Keratinocyte (primary cell): Measurements from ENCODE around the gene CYB5A. TPM values are rescaled to one million over a fixed set of nuclear protein-coding genes. Genes with fewer than 3 reads are reported as not detected.

ENCODE experiments used
- DNase-seq: peaks from one replicate; pipeline ENCODE4 v3.0.0-alpha.2; 2011; ENCODE audit warnings: low read depth, missing footprints, low spot score
- FAIRE-seq: peaks from 2 replicates; lab custom pipeline; 2011; peaks lifted over from hg19 to GRCh38; lab: Jason Lieb, UNC
- H2AFZ ChIP-seq: 2 replicates; pipeline ENCODE4 v1.6.0; 2012; ENCODE audit warnings: low read length, control low read depth, inconsistent platforms; ENCODE audit not compliant: control insufficient read depth
- H3K27ac ChIP-seq: 2 replicates; pipeline ENCODE4 v1.5.1; 2011; ENCODE audit warnings: low read length; ENCODE audit not compliant: control insufficient read depth, insufficient read depth
- H3K27me3 ChIP-seq: 3 replicates; pipeline ENCODE4 v1.6.0; 2011; ENCODE audit warnings: low read length; ENCODE audit not compliant: control insufficient read depth, insufficient read depth; ENCODE audit errors: extremely low read depth
- H3K36me3 ChIP-seq, 2 experiments: 2 replicates in 1 of 2; 3 replicates in 1 of 2; pipeline ENCODE4 v1.5.1; 2011; ENCODE audit warnings: low read length in 2 of 2, mild to moderate bottlenecking in 1 of 2; ENCODE audit not compliant: control insufficient read depth in 2 of 2, insufficient read depth in 2 of 2; ENCODE audit errors: extremely low read depth in 1 of 2
- H3K4me1 ChIP-seq: 3 replicates; pipeline ENCODE4 v1.5.1; 2011; ENCODE audit warnings: low read length; ENCODE audit not compliant: control insufficient read depth, insufficient read depth; ENCODE audit errors: extremely low read depth
- H3K4me2 ChIP-seq: 3 replicates; pipeline ENCODE4 v1.6.0; 2011; ENCODE audit warnings: low read depth, low read length; ENCODE audit not compliant: control insufficient read depth, insufficient read depth; ENCODE audit errors: extremely low read depth
- H3K4me3 ChIP-seq, 3 experiments: fragments of 200-600 bp in 1 of 3; sonication (generic) in 1 of 3; 2 replicates in 2 of 3; 3 replicates in 1 of 3; pipeline ENCODE4 v1.5.1; 2011 to 2016; ENCODE audit warnings: low read length in 3 of 3, mild to moderate bottlenecking in 3 of 3, control low read depth in 2 of 3, inconsistent platforms in 1 of 3, low read depth in 1 of 3, mixed read lengths in 1 of 3, mixed run types in 1 of 3, moderate library complexity in 1 of 3; ENCODE audit not compliant: control insufficient read depth in 2 of 3, insufficient read depth in 2 of 3; ENCODE audit errors: extremely low read depth in 1 of 3
- H3K79me2 ChIP-seq: 2 replicates; pipeline ENCODE4 v1.6.0; 2012; ENCODE audit warnings: low read length; ENCODE audit not compliant: control insufficient read depth, insufficient read depth
- H3K9ac ChIP-seq: 3 replicates; pipeline ENCODE4 v1.6.0; 2011; ENCODE audit warnings: low read length; ENCODE audit not compliant: control insufficient read depth, insufficient read depth; ENCODE audit errors: extremely low read depth
- H3K9me1 ChIP-seq: 3 replicates; pipeline ENCODE4 v1.6.0; 2011; ENCODE audit warnings: low read length; ENCODE audit not compliant: control insufficient read depth, insufficient read depth; ENCODE audit errors: extremely low read depth
- H3K9me3 ChIP-seq: 2 replicates; pipeline ENCODE4 v1.5.1; 2012; ENCODE audit warnings: low read depth, low read length; ENCODE audit not compliant: control insufficient read depth
- H4K20me1 ChIP-seq: 3 replicates; pipeline ENCODE4 v1.6.0; 2011; ENCODE audit warnings: low read length; ENCODE audit not compliant: control insufficient read depth, insufficient read depth; ENCODE audit errors: extremely low read depth
- EZH2 ChIP-seq: IDR thresholded peaks from one replicate; pipeline ENCODE4 v1.6.1; 2012; ENCODE audit warnings: inconsistent platforms, mild to moderate bottlenecking, low read length, moderate library complexity
- dilution Hi-C: fragments of 300-500 bp; cut with MboI; formaldehyde crosslinking; loops from one replicate; pipeline ENCODE4 v1.7.0; 2020; ENCODE audit warnings: low sequenced_read_pairs; ENCODE audit not compliant: extremely low pct_ligation_motif_present
- polyA plus RNA-seq, 5 experiments: library from polyadenylated mRNA; depleted of rRNA in 3 of 5; stranded (reverse) in 3 of 5; stranded (forward) in 1 of 5; unstranded in 1 of 5; fragments of >200 nt; gene quantifications; 1 replicate in 1 of 5; 2 replicates in 3 of 5; 3 replicates in 1 of 5; pipeline versions ENCODE4 v1.2.1 to v1.2.3, GENCODE V29; 2011 to 2012; ENCODE audit warnings: missing spikeins in 2 of 5, low read depth in 1 of 5, low replicate concordance in 1 of 5
- TF ChIP-seq, protein P1 (sequence below), 3 experiments: IDR thresholded peaks in 1 of 3; conservative IDR thresholded peaks in 1 of 3; optimal IDR thresholded peaks in 1 of 3; 2 replicates in 2 of 3; 3 replicates in 1 of 3; pipeline versions ENCODE3 to v1.5.1; 2011; ENCODE audit warnings: low read length in 3 of 3, mild to moderate bottlenecking in 3 of 3, moderate library complexity in 2 of 3, control low read depth in 1 of 3, inconsistent platforms in 1 of 3; ENCODE audit not compliant: insufficient read depth in 2 of 3; ENCODE audit errors: extremely low read depth in 1 of 3

CYB5A gene
- polyA plus RNA-seq, 1 donor (not counting 4 experiments of a cell fraction or from before 2014, with no cell fraction given): 49.4 TPM

DNA sequence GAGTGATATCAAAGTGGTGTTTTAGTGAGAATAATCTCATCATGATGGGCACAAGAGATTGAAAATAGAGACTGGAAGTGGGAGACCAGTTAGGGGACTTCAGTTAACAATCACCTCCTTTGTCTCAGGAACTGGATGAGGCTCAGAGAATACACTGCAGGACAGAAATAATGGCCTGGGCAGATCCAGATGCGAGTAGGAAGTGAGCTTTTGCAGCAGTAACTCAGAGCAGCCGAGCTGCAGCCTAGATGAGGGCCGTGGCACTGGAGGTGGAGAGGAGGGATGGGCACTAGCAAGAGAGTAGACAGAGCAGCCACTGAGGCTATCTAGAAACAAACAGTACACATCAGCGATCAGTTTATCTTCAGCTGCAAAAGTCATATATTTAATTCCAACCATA, 48.6 kb downstream of the CYB5A start:
- no peak overlapping the region for H3K4me3 ChIP-seq
- no peak for TF ChIP-seq EZH2
- TF ChIP-seq, protein P1, sequence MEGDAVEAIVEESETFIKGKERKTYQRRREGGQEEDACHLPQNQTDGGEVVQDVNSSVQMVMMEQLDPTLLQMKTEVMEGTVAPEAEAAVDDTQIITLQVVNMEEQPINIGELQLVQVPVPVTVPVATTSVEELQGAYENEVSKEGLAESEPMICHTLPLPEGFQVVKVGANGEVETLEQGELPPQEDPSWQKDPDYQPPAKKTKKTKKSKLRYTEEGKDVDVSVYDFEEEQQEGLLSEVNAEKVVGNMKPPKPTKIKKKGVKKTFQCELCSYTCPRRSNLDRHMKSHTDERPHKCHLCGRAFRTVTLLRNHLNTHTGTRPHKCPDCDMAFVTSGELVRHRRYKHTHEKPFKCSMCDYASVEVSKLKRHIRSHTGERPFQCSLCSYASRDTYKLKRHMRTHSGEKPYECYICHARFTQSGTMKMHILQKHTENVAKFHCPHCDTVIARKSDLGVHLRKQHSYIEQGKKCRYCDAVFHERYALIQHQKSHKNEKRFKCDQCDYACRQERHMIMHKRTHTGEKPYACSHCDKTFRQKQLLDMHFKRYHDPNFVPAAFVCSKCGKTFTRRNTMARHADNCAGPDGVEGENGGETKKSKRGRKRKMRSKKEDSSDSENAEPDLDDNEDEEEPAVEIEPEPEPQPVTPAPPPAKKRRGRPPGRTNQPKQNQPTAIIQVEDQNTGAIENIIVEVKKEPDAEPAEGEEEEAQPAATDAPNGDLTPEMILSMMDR (optimal IDR thresholded peaks at IDR 0.05 in 1 of 3, IDR thresholded peaks at IDR 0.05 in 1 of 3, conservative IDR thresholded peaks at IDR 0.05 in 1 of 3; ENCODE audit: extremely low read depth in 1 of 3, insufficient read depth in 2 of 3, low read length in 3 of 3): no peak
- dilution Hi-C loops: no loop called here
- no peak overlapping the region for H2AFZ ChIP-seq
- FAIRE-seq (no peak), DNase-seq (no peak)
- no peak overlapping the region for H3K27ac ChIP-seq
- H3K79me2 ChIP-seq: no peaks in the 10 kb centered on the region
- H3K27me3 ChIP-seq: peaks cover 8% of the 10 kb centered on the region
- no peaks in the 10 kb centered on the region for H3K9me1 ChIP-seq
- no peaks in the 10 kb centered on the region for H3K36me3 ChIP-seq
- H3K4me1 ChIP-seq: no peaks in the 10 kb centered on the region
- H3K9ac ChIP-seq: no peak overlapping the region
- H4K20me1 ChIP-seq: no peaks in the 10 kb centered on the region
- no peaks in the 10 kb centered on the region for H3K9me3 ChIP-seq
- no peak overlapping the region for H3K4me2 ChIP-seq

DNA sequence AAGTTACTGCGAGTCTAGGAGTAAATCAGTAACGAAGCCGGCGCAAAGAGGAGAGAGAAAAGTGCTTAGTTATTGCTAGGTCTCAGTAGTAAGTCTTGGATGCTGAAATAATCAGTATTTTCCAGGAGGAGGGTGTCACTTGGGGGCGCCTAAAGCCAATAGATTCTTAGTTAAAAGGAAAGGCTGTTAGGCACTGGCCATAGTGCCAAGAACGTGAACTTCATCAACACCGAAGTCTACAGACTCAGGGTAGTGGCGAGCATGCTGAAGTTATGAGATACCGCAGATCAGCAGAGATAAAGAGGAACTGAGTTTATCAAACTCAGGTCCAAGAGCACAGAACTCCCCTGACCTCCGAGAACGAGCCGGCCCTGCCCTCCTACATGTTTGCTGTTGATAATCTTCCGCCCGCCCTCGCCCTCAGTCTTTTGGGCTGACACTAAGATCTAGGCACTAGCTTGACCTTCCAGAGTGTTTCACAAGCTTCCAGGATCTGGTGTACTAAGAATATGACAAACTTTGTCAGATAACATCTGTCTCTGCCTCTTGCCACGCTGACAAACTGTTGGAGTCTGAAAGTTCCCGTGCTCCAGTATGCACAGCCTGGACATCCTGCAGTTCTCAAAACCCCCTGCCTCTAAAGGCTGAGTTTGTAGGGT, 49.2 kb downstream of the CYB5A start:
- FAIRE-seq (no peak), DNase-seq (no peak)
- no peak overlapping the region for H3K27ac ChIP-seq
- no peaks in the 10 kb centered on the region for H3K4me1 ChIP-seq
- H3K4me3 ChIP-seq: no peak overlapping the region
- no peak overlapping the region for H3K4me2 ChIP-seq
- H3K36me3 ChIP-seq: no peaks in the 10 kb centered on the region
- no peak overlapping the region for H2AFZ ChIP-seq
- dilution Hi-C loops: no loop called here
- TF ChIP-seq EZH2: no peak
- TF ChIP-seq, protein P1 (optimal IDR thresholded peaks at IDR 0.05 in 1 of 3, IDR thresholded peaks at IDR 0.05 in 1 of 3, conservative IDR thresholded peaks at IDR 0.05 in 1 of 3; ENCODE audit: extremely low read depth in 1 of 3, insufficient read depth in 2 of 3, low read length in 3 of 3): no peak
- H3K9ac ChIP-seq: no peak overlapping the region
- no peaks in the 10 kb centered on the region for H3K9me1 ChIP-seq
- no peaks in the 10 kb centered on the region for H3K79me2 ChIP-seq
- H3K27me3 ChIP-seq: peaks cover 8% of the 10 kb centered on the region
- H4K20me1 ChIP-seq: no peaks in the 10 kb centered on the region
- no peaks in the 10 kb centered on the region for H3K9me3 ChIP-seq
